K562 (cell line): ENCODE measurements around the gene PPIF. TPM values are rescaled to one million over a fixed set of nuclear protein-coding genes. Genes with fewer than 3 reads are reported as not detected.
A peak's percentile ranks its signal among the peaks of the same experiment; 100 is the strongest.

ENCODE experiments used
- BRD4 ChIP-seq: fragments of 200-600 bp; sonication (generic); IDR thresholded peaks from 2 replicates; pipeline ENCODE4 v1.6.1; 2017; ENCODE audit warnings: inconsistent platforms
- BRD9 ChIP-seq: fragments of 450-650 bp; IDR thresholded peaks from 2 replicates; pipeline ENCODE4 v1.6.1; 2018; ENCODE audit warnings: low read depth; ENCODE audit not compliant: partially characterized antibody
- CBX1 ChIP-seq: sonication (generic); IDR thresholded peaks from 2 replicates; pipeline ENCODE4 v1.6.1; 2016; ENCODE audit warnings: antibody characterized with exemption, low read depth, mild to moderate bottlenecking
- CHD4 ChIP-seq: fragments of 200-600 bp; sonication (generic); IDR thresholded peaks from 3 replicates; pipeline ENCODE4 v1.6.1; 2012; ENCODE audit warnings: low read depth, mild to moderate bottlenecking, mixed read lengths, low read length, inconsistent platforms; ENCODE audit not compliant: insufficient read depth, insufficient replicate concordance, poor library complexity, severe bottlenecking
- DACH1 ChIP-seq: fragments of 450-650 bp; IDR thresholded peaks from 2 replicates; pipeline ENCODE4 v1.6.1; 2018; ENCODE audit not compliant: partially characterized antibody
- ILK ChIP-seq: fragments of 450-650 bp; IDR thresholded peaks from 2 replicates; pipeline ENCODE4 v1.6.1; 2016; ENCODE audit warnings: missing genetic modification characterization, low read depth, mild to moderate bottlenecking, missing compliant biosample characterization, moderate library complexity, borderline replicate concordance
- NFIC ChIP-seq: fragments of 450-650 bp; IDR thresholded peaks from 2 replicates; pipeline ENCODE4 v1.6.1; 2017; ENCODE audit warnings: mild to moderate bottlenecking, inconsistent platforms
- PYGO2 ChIP-seq: fragments of 450-650 bp; IDR thresholded peaks from 2 replicates; pipeline ENCODE4 v1.6.1; 2016; ENCODE audit warnings: mild to moderate bottlenecking, missing genetic modification characterization, moderate library complexity, missing compliant biosample characterization
- RBM34 ChIP-seq: fragments of 200-400 bp; formaldehyde crosslinking; IDR thresholded peaks from 2 replicates; pipeline ENCODE4 v1.6.1; 2018; ENCODE audit warnings: low read length, borderline replicate concordance; ENCODE audit not compliant: insufficient read depth
- RCOR1 ChIP-seq, 2 experiments: IDR thresholded peaks; 2 replicates each; pipeline ENCODE4 v1.6.1; 2012; ENCODE audit warnings: low read depth in 2 of 2, low read length in 2 of 2, borderline replicate concordance in 1 of 2, improper control_type of control experiment in 1 of 2
- SMAD4 ChIP-seq: fragments of 250-450 bp; sonication (Bioruptor Pico); conservative IDR thresholded peaks from 2 replicates; pipeline ENCODE4 v1.8.0; 2021; ENCODE audit warnings: inconsistent platforms, mild to moderate bottlenecking, moderate library complexity
- SMARCA4 ChIP-seq: fragments of 450-650 bp; IDR thresholded peaks from 2 replicates; pipeline ENCODE4 v1.6.1; 2016
- SRF ChIP-seq, 2 experiments: fragments of 250-450, 450-650 bp in 1 of 2; sonication (Bioruptor Pico) in 1 of 2; sonication (generic) in 1 of 2; formaldehyde crosslinking; IDR thresholded peaks; 2 replicates each; pipeline versions ENCODE4 v1.5.0 to v1.5.1; 2020 to 2022; ENCODE audit warnings: mild to moderate bottlenecking in 1 of 2, missing genetic modification reagents in 1 of 2
- TRIM24 ChIP-seq, 2 experiments: fragments of 450-650 bp; IDR thresholded peaks; 2 replicates each; pipeline ENCODE4 v1.6.1; 2016
- ZBTB1 ChIP-seq: sonication (generic); formaldehyde crosslinking; IDR thresholded peaks from 2 replicates; pipeline ENCODE4 v1.8.1; 2023; ENCODE audit warnings: missing genetic modification reagents, low read depth, mild to moderate bottlenecking, borderline replicate concordance
- ZNF274 ChIP-seq: IDR thresholded peaks from 2 replicates; pipeline ENCODE4 v1.6.1; 2011; ENCODE audit warnings: low read depth, mild to moderate bottlenecking, low read length, moderate library complexity, borderline replicate concordance
- polyA plus RNA-seq, 8 experiments: library from polyadenylated mRNA; depleted of rRNA in 4 of 8; stranded (reverse) in 5 of 8; unstranded in 3 of 8; fragments of >200 nt; fragmentation: Nextera tagmentation in 2 of 8; fragmentation: Illumina TruSeq in 1 of 8; extraction: Ambion mirVana in 2 of 8; extraction: Trizol in 1 of 8; gene quantifications; 2 replicates each; pipeline versions ENCODE4 v1.2.1 to v1.2.3, GENCODE V29; 2011 to 2014; ENCODE audit warnings: inconsistent platforms in 1 of 8, missing spikeins in 1 of 8
- total RNA-seq, 7 experiments: library from RNA; depleted of rRNA in 6 of 7; stranded (reverse); fragments of >200 nt in 6 of 7; fragmentation: Illumina TruSeq in 2 of 7; extraction: Trizol in 2 of 7; gene quantifications; 2 replicates each; pipeline versions ENCODE4 v1.2.1 to v1.2.3, GENCODE V29; 2011 to 2021; ENCODE audit warnings: low replicate concordance in 1 of 7
- TF ChIP-seq, protein P1 (sequence below): sonication (generic); formaldehyde crosslinking; IDR thresholded peaks from 2 replicates; pipeline ENCODE4 v1.8.0; 2022; ENCODE audit warnings: missing genetic modification reagents, mild to moderate bottlenecking, moderate library complexity, borderline replicate concordance
- TF ChIP-seq, protein P2 (sequence below): sonication (generic); formaldehyde crosslinking; IDR thresholded peaks from 2 replicates; pipeline ENCODE4 v1.9.0; 2022; ENCODE audit warnings: mild to moderate bottlenecking, missing genetic modification reagents

The PPIF gene
- total and polyA plus RNA-seq, 9 of the 15 experiments (the other 6 are each of a cell fraction or from before 2014, with no cell fraction given), result 40.9 to 287 (median 117) TPM

DNA sequence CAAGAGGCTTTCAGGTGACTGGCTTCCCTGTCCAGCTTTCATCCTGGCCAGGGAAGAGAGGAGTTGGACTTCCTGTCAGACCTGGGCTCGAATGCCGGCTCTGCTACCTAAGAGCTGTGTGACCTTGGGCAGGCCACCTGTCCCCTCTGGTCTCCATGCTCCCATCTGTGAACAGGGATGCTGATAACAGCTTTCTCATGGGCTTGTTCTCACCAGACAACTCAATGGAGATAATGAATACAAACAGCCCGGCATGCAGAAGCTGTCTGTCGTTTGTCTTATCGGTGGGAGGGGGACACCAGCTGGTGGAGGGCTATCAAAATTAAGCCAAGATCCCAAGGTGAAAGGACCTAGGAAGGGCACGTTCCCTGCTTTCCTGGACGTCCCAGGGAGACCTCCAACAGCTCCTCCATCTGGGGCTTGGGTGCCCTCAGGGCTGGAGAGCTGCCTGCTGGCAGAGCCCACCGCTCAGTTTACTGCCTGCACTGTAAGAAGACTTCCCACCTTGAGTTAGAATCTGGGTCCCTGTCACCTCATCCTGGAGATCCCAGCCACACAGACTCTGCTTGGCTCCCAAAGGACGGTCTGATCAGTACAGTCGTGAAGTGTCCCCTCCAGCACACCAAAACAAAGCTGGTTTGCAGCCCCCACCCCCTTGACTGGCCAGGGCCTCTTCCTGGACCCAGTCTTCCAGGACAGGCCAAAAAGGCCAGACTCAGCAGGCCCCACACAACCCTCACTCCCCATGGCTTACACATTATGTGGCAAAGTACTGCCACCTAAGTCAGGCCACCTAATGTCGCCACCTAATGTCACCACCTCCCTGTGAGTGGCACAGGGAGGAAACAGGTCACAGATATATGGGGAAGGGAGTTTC is 40.9 kb downstream of the PPIF start (continued):
- TF ChIP-seq DACH1 (peak; percentile 70), ZNF274 (no peak), TRIM24 (IDR thresholded peaks at IDR 0.05) (peak; percentile 79 to 84), ZBTB1 (no peak), RBM34 (no peak), ILK (tag) (no peak), SMARCA4 (peak; percentile 49), NFIC (peak; percentile 79), CHD4 (no peak), SMAD4 (CRISPR knock-in tag) (peak; percentile 26; the same call in 1 of the 2 replicates), PYGO2 (tag) (no peak), RCOR1 (IDR thresholded peaks at IDR 0.05; ENCODE audit: borderline replicate concordance in 1 of 2, low read depth in 2 of 2, low read length in 2 of 2) (peak in 1 of 2 experiments; percentile 83; a peak in 3 of 4 replicates), BRD9 (peak; percentile 83), SRF (CRISPR knock-in tag; IDR thresholded peaks at IDR 0.05) (no peak), BRD4 (no peak), CBX1 (no peak)
- TF ChIP-seq, protein P1, sequence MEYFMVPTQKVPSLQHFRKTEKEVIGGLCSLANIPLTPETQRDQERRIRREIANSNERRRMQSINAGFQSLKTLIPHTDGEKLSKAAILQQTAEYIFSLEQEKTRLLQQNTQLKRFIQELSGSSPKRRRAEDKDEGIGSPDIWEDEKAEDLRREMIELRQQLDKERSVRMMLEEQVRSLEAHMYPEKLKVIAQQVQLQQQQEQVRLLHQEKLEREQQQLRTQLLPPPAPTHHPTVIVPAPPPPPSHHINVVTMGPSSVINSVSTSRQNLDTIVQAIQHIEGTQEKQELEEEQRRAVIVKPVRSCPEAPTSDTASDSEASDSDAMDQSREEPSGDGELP (CRISPR knock-in tag), result peak; percentile 88
- TF ChIP-seq, protein P2, sequence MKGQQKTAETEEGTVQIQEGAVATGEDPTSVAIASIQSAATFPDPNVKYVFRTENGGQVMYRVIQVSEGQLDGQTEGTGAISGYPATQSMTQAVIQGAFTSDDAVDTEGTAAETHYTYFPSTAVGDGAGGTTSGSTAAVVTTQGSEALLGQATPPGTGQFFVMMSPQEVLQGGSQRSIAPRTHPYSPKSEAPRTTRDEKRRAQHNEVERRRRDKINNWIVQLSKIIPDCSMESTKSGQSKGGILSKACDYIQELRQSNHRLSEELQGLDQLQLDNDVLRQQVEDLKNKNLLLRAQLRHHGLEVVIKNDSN, result 0 out of 2 replicates have a peak, but pooled peaks have one; percentile 10
